ENCODE results near the gene CCDC136.

The CCDC136 gene

GRCh38 chr7:128865996-128866877 lies 74.5 kb downstream of the CCDC136 start:
- DNase-seq = no peak

- no peak for DNase-seq
These were observed 75.5 kb downstream of the CCDC136 start for GRCh38 chr7:128867241-128867640.

GRCh38 chr7:128867842-128868623 lies 76.3 kb downstream of the CCDC136 start:
- DNase-seq = no peak

GRCh38 chr7:128868624-128869137 lies 76.9 kb downstream of the CCDC136 start:
- DNase-seq = no peak

DNA sequence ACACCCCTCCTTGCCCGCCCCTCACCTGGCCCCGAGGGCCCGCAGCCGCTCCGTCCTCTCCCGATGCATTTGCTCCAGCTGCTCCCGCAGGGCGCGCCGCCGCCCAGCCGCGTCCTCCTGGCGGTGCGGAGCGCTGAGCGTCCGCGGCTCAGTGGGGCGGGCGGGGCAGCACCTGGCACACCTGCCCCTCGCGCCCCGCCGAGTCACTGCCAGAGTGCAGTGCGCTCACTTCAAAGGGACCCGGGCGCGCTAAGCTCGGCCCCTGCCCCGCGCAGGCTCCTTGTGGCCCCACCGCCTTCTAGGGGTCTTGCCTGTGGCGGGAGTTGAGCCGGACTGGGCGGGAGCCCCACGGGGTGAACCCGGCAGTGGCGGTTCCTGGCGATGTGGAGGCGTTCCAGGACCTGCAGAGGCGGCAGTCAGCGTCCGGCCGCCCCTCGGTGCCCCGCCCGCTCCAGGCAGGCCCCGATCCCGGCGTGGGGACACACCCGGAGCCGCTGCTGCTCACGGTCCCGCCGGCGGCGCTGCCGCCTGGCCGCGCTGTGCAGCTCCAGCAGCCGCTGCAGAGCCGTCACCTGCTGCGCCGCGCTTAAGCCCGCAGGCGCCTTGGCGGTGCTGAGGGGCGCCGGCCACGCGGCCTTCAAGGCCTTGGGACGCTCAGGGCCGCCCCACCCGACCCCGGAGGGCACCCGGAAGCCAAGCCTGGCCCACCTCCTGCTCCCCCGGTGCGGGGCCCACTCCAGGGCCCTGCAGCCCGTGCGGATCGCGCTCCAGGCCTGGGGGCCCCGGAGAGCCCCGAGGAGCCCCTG lies 77.6 kb downstream of the CCDC136 start:
- peak; percentile 25 for DNase-seq

- DNase-seq = no peak
These were observed 78.1 kb downstream of the CCDC136 start for GRCh38 chr7:128869944-128870285.

GRCh38 chr7:128871050-128871449 lies 79.3 kb downstream of the CCDC136 start:
- DNase-seq = no peak
